ENCODE results near the gene SORL1-AS1.

SORL1-AS1 gene

DNA sequence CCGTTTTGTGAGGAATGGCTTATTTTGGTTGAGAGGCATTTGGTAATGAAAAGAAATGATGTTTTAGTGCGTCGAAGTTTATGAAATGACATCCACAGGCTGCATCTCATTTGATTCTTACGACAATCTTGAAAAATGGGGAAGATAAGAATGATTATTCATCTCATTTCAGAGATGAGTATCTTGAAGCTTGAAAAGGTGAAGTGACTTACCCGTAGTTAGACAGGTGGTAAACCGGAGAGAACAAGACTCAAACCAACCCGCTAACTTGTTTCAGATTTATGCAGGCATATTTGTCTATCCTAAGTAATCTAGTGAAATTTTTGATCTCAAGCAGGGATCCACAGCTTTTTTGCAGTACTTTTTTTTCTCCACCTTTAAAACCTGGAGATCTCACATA is 9.1 kb upstream of the SORL1-AS1 start:
- Histone ChIP-seq H3K4me3 (peak overlapping the region; percentile 57; the same call in 1 of the 2 replicates), H3K27me3 (replicated peaks in 1 of 2; ENCODE audit: control insufficient read depth in 2 of 2, insufficient read depth in 2 of 2, low read length in 1 of 2) (no peaks in the 10 kb centered on the region), H3K9ac (ENCODE audit: control insufficient read depth, insufficient read depth, low read length) (peak overlapping the region; percentile 72), H3K4me2 (ENCODE audit: control insufficient read depth, insufficient read depth) (peak overlapping the region; percentile 50), H3K9me3 (replicated peaks; ENCODE audit: control insufficient read depth, insufficient read depth, low read length) (no peaks in the 10 kb centered on the region), H3K36me3 (ENCODE audit: control insufficient read depth in 2 of 2, insufficient read depth in 2 of 2, low read length in 1 of 2) (peaks cover 3 to 6% of the 10 kb centered on the region in 2 experiments; a peak in 2 of 4 replicates), H3K4me1 (ENCODE audit: control insufficient read depth, insufficient read depth, low read length) (peaks cover 75% of the 10 kb centered on the region), H3K79me2 (ENCODE audit: control insufficient read depth, insufficient read depth, low read length) (peaks cover 96% of the 10 kb centered on the region), H3K27ac (ENCODE audit: control insufficient read depth, insufficient read depth) (peak overlapping the region; percentile 83), H2AFZ (ENCODE audit: control insufficient read depth, low read depth, low read length) (no peak overlapping the region), H4K20me1 (ENCODE audit: control insufficient read depth, insufficient read depth) (no peaks in the 10 kb centered on the region)
- FAIRE-seq (no peak), ATAC-seq (no peak), DNase-seq (ENCODE audit: low read depth, low spot score) (no peak)
- no TSS peak for BruUV-seq (replicated peaks)
- in situ Hi-C loops (cut with MboI): loop anchor here (25.0 kb wide), 1 partner anchor 1600 kb away; the partner anchor contains the start of gene HSPA8
- TF ChIP-seq NFIC (IDR thresholded peaks at IDR 0.05; ENCODE audit: low read depth, low read length): 0 out of 2 replicates have a peak, but pooled peaks have one; percentile 16
- TF ChIP-seq, protein P1, sequence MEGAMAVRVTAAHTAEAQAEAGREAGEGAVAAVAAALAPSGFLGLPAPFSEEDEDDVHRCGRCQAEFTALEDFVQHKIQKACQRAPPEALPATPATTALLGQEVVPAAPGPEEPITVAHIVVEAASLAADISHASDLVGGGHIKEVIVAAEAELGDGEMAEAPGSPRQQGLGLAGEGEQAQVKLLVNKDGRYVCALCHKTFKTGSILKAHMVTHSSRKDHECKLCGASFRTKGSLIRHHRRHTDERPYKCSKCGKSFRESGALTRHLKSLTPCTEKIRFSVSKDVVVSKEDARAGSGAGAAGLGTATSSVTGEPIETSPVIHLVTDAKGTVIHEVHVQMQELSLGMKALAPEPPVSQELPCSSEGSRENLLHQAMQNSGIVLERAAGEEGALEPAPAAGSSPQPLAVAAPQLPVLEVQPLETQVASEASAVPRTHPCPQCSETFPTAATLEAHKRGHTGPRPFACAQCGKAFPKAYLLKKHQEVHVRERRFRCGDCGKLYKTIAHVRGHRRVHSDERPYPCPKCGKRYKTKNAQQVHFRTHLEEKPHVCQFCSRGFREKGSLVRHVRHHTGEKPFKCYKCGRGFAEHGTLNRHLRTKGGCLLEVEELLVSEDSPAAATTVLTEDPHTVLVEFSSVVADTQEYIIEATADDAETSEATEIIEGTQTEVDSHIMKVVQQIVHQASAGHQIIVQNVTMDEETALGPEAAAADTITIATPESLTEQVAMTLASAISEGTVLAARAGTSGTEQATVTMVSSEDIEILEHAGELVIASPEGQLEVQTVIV (IDR thresholded peaks at IDR 0.05; ENCODE audit: borderline replicate concordance, partially characterized antibody): no peak
- TF ChIP-seq HCFC1 (IDR thresholded peaks at IDR 0.05; ENCODE audit: low read length): no peak
- peak; percentile 49 for TF ChIP-seq CREB1 (IDR thresholded peaks at IDR 0.05; ENCODE audit: low read depth)
- TF ChIP-seq, protein P2, sequence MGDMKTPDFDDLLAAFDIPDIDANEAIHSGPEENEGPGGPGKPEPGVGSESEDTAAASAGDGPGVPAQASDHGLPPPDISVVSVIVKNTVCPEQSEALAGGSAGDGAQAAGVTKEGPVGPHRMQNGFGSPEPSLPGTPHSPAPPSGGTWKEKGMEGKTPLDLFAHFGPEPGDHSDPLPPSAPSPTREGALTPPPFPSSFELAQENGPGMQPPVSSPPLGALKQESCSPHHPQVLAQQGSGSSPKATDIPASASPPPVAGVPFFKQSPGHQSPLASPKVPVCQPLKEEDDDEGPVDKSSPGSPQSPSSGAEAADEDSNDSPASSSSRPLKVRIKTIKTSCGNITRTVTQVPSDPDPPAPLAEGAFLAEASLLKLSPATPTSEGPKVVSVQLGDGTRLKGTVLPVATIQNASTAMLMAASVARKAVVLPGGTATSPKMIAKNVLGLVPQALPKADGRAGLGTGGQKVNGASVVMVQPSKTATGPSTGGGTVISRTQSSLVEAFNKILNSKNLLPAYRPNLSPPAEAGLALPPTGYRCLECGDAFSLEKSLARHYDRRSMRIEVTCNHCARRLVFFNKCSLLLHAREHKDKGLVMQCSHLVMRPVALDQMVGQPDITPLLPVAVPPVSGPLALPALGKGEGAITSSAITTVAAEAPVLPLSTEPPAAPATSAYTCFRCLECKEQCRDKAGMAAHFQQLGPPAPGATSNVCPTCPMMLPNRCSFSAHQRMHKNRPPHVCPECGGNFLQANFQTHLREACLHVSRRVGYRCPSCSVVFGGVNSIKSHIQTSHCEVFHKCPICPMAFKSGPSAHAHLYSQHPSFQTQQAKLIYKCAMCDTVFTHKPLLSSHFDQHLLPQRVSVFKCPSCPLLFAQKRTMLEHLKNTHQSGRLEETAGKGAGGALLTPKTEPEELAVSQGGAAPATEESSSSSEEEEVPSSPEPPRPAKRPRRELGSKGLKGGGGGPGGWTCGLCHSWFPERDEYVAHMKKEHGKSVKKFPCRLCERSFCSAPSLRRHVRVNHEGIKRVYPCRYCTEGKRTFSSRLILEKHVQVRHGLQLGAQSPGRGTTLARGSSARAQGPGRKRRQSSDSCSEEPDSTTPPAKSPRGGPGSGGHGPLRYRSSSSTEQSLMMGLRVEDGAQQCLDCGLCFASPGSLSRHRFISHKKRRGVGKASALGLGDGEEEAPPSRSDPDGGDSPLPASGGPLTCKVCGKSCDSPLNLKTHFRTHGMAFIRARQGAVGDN (IDR thresholded peaks at IDR 0.05): peak; percentile 34; the same call in 1 of the 2 replicates
- WGBS (ENCODE audit: insufficient coverage, insufficient replicate concordance, low lambda C conversion rate, missing lambda C conversion rate): 28% methylated on average over 7 of the region's 7 CpGs
- intact Hi-C loops (cut with micrococcal nuclease; ENCODE audit: unreplicated experiment): loop anchor here (5.0 kb wide), 2 partner anchors 75 to 225 kb away; no protein-coding TSS in a partner anchor
- CTCF ChIA-PET: interaction anchor here (1.0 to 3.9 kb wide), 4 partner anchors 11 to 125 kb away, joined by 3 to 31 read pairs (median 8); partner anchors contain the start of genes SORL1 and SORL1-AS1
- RAD21 ChIA-PET (ENCODE audit: unreplicated experiment): interaction anchor here (0.8 to 10.9 kb wide), 13 partner anchors 8 to 130 kb away, joined by 3 to 232 read pairs (median 7); partner anchors contain the start of genes SORL1 and SORL1-AS1
- POLR2A ChIA-PET: interaction anchor here (0.8 to 7.9 kb wide), 4 partner anchors 11 to 133 kb away, joined by 3 to 86 read pairs (median 6); partner anchors contain the start of genes SORL1 and SORL1-AS1
- SMC1A ChIA-PET (ENCODE audit: uncharacterized antibody, unreplicated experiment): interaction anchor here (0.8 to 15.0 kb wide), 21 partner anchors 15 to 140 kb away, joined by 3 to 266 read pairs (median 4); partner anchors contain the start of genes SORL1 and SORL1-AS1
